GM12865 (cell line): ENCODE data around the gene SASH3.

Source experiments
- DNase-seq: peaks from one replicate; pipeline ENCODE4 v3.0.0; 2010; ENCODE audit warnings: low read depth
- H3K4me3 ChIP-seq: 2 replicates; pipeline ENCODE4 v1.5.1; 2011; ENCODE audit warnings: mild to moderate bottlenecking, low read depth, low read length, control low read depth
- TF ChIP-seq, protein P1 (sequence below): IDR thresholded peaks from 2 replicates; pipeline ENCODE4 v1.5.1; 2011; ENCODE audit warnings: low read length, control low read depth, low read depth, inconsistent platforms; ENCODE audit not compliant: insufficient read depth; ENCODE audit errors: missing control alignments

SASH3 gene

DNA sequence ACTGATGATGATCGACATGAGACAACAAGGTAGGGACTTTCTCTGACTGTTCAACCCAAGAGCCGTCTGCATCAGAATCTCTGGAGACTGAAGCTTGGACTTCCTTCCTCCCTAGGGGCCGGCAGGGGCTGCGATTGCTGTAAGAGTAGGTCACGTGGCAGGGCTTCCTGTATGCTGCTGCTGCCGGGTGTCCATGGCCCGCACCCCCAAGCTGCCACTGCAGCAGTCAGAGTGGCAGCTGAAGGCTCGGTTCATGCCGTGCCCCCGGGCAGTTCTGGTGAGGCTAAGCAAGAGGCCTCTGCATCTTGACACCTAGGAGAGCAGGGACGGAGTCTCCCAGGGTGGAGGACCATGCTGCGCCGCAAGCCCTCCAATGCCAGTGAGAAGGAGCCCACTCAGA lies at the start of gene SASH3:
Gene SASH3, plus strand, starts transcription at position 203 of the 400 bp plus-strand sequence. Its CDS starts 149 bp downstream, at position 352.
- DNase-seq: peak; percentile 90
- peak within 1 kb of the TSS; percentile 92 for H3K4me3 ChIP-seq
- TF ChIP-seq, protein P1, sequence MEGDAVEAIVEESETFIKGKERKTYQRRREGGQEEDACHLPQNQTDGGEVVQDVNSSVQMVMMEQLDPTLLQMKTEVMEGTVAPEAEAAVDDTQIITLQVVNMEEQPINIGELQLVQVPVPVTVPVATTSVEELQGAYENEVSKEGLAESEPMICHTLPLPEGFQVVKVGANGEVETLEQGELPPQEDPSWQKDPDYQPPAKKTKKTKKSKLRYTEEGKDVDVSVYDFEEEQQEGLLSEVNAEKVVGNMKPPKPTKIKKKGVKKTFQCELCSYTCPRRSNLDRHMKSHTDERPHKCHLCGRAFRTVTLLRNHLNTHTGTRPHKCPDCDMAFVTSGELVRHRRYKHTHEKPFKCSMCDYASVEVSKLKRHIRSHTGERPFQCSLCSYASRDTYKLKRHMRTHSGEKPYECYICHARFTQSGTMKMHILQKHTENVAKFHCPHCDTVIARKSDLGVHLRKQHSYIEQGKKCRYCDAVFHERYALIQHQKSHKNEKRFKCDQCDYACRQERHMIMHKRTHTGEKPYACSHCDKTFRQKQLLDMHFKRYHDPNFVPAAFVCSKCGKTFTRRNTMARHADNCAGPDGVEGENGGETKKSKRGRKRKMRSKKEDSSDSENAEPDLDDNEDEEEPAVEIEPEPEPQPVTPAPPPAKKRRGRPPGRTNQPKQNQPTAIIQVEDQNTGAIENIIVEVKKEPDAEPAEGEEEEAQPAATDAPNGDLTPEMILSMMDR: no peak

DNA sequence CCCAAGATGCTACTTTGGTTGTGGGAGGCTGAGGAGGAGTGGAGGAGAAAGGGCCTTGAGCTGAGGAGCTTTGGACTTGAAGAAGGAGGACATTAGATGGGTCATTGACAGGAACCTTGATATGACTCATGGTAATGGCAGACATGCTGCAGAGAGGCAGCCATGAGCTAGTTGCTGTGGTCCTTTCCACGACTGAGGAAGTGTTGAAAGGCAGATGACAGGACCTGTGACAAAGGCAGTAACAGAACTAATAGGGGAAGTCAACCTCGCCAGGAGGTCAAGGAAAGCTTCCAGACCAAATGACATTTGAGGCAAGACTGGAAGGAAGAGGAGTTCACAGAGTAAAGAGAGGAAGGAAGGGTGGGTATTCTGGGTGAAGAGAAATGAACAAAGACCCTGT lies 48.5 kb upstream of the SASH3 start:
- TF ChIP-seq, protein P1: no peak
- no peak overlapping the region for H3K4me3 ChIP-seq
- DNase-seq: no peak

DNA sequence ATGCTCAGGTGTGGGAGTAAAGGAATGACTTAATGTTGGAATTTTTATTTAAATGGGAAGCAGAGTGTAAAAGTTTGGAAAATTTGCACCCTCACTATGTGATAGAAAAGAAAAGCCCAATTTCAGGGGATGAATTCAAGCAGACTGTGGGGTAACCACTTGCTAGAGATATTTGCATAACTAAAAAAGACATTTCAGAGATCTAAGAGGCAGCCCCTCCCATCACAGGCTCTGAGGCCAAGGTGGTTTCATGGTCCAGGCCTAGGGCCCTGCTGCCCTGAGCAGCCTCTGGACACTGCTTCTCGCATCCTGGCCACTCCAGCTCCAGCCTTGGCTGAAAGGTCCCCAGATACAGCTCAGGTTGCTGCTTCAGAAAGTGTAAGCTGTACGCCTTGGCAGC lies 46.9 kb upstream of the SASH3 start:
- TF ChIP-seq, protein P1: no peak
- peak; percentile 3 for DNase-seq
- H3K4me3 ChIP-seq: no peak overlapping the region

DNA sequence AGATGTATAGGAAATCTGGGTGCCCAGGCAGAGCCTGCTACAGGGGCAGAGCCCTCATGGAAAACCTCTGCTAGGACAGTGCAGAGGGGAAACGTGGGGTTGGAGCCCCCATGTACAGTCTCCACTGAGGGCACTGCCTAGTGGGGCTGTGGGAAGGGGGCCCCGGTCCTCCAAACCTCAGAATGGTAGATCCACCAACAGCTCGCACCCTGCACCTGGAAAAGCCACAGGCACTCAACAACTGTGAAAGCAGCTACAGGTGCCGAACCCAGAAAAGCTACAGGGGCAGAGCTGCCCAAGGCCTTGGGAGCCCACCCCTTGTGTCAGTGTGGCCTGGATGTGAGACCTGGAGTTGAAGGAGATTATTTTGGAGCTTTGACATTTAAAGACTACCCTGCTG lies 46.4 kb upstream of the SASH3 start:
- DNase-seq: no peak
- H3K4me3 ChIP-seq: no peak overlapping the region
- TF ChIP-seq, protein P1: no peak

DNA sequence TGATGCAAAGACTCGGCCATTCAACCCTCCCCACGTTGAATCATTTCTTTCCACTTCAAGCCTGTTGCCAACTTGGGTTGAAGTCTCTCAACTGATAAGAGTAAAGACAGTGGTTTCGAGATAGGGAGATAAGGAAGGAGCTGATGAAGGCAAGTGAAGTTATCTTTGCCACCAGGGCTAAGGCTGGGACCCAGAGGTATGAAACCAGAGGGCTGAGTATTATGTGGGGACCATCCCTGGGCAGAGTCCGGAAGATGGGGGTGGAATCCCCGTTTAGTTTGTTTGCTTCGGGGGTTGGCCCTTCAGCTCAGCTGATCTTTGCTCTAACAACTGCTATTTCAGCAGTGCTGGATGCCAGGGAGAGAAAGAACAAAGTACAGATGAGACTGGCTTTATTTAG lies 43.3 kb upstream of the SASH3 start:
- TF ChIP-seq, protein P1: no peak
- H3K4me3 ChIP-seq: no peak overlapping the region
- DNase-seq: no peak

DNA sequence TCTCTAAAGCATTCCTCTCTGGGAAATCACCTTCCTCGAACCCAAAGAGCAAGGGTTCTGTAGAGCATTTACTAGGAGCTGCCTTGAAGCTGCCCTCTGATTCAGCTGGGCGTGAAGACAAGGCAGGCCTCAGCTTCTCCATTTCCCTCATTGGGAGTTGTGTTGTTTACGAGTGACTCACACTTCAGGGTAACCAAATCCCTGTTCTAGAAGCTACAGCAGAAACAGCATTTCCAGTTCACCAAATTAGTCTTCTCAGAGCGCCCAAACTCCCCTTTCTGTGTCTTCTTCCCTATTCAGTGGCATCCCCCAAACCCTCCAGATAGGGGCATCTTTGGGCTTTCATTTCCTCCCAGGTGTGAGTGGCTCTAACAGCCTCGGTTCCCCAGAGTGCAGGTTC lies 41.8 kb upstream of the SASH3 start:
- TF ChIP-seq, protein P1: no peak
- peak; percentile 29 for DNase-seq
- no peak overlapping the region for H3K4me3 ChIP-seq
